IMR-90 (cell line): ENCODE data around the gene EIF4E1B.

Source experiments
- BHLHE40 ChIP-seq: fragments of 150-350 bp; IDR thresholded peaks from 2 replicates; pipeline ENCODE4 v1.6.1; 2016; ENCODE audit warnings: mild to moderate bottlenecking, low read depth, low read length
- CEBPB ChIP-seq: IDR thresholded peaks from 2 replicates; pipeline ENCODE4 v1.6.1; 2012; ENCODE audit warnings: low read depth, low read length, improper control_type of control experiment
- CHD1 ChIP-seq: IDR thresholded peaks from 2 replicates; pipeline ENCODE4 v1.6.1; 2012; ENCODE audit warnings: low read depth, low read length, improper control_type of control experiment
- MXI1 ChIP-seq: IDR thresholded peaks from 2 replicates; pipeline ENCODE4 v1.6.1; 2012; ENCODE audit warnings: low read depth, mild to moderate bottlenecking, low read length, moderate library complexity, borderline replicate concordance
- NFE2L2 ChIP-seq: fragments of 150-350 bp; IDR thresholded peaks from 2 replicates; pipeline ENCODE4 v1.6.1; 2016; ENCODE audit warnings: low read depth, mild to moderate bottlenecking, low read length
- POLR2A ChIP-seq: IDR thresholded peaks from 2 replicates; pipeline ENCODE4 v1.6.1; 2012; ENCODE audit warnings: mild to moderate bottlenecking, low read depth, low read length
- RAD21 ChIP-seq: IDR thresholded peaks from 2 replicates; pipeline ENCODE4 v1.6.1; 2012; ENCODE audit warnings: low read length, improper control_type of control experiment
- RCOR1 ChIP-seq: IDR thresholded peaks from 2 replicates; pipeline ENCODE4 v1.6.1; 2012; ENCODE audit warnings: mild to moderate bottlenecking, low read length, improper control_type of control experiment; ENCODE audit not compliant: insufficient replicate concordance
- SMC3 ChIP-seq: fragments of 150-350 bp; IDR thresholded peaks from 2 replicates; pipeline ENCODE4 v1.6.1; 2016; ENCODE audit warnings: low read depth, mild to moderate bottlenecking, antibody characterized with exemption, low read length, moderate library complexity
- TF ChIP-seq, protein P1 (sequence below): conservative IDR thresholded peaks from 2 replicates; pipeline ENCODE4 v1.5.1; 2012; ENCODE audit warnings: mild to moderate bottlenecking, low read depth, low read length, improper control_type of control experiment
- TF ChIP-seq, protein P2 (sequence below): fragments of 150-350 bp; IDR thresholded peaks from 2 replicates; pipeline ENCODE4 v1.6.1; 2017; ENCODE audit warnings: mild to moderate bottlenecking, antibody characterized with exemption, low read length, low read depth
- TF ChIP-seq, protein P3 (sequence below): fragments of 150-350 bp; IDR thresholded peaks from 2 replicates; pipeline ENCODE4 v1.6.1; 2016; ENCODE audit warnings: low read depth, mild to moderate bottlenecking, low read length, moderate library complexity, borderline replicate concordance

DNA sequence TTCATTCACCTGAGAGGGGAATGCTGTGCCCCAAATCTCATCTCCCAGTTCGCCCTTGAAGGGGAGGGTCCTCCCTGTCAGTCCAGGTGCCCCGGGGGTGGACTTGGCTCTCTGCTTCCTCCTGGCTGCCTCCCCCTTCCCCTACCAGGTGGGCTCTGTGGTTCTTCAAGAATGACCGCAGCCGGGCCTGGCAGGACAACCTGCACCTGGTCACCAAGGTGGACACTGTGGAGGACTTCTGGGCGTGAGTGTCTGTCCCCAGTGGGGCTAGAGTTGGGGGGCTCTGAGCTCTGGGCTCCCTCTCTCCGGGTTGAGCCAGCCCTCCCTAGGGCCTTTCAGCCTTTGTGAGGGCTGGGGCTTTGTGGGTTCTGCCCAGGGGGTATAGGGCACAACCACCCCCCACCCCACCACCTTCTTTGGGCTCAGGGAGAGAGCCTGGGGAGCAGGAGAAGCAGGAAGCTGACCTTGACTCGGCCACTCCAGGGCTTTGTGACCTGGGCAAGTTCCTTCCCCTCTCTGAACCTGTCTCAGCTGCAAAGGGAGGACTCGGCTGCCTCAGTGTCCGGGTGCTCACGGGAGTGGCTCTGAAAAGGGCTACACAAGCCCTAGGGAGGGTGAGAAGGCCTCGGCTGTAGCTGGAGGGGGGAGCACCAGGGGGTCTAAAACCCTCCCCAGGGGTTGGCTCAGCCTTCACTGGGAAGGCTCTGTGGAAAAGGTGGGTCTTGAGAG, 13.2 kb downstream of the EIF4E1B start:
- TF ChIP-seq CHD1 (no peak), BHLHE40 (no peak), NFE2L2 (no peak), POLR2A (no peak), CEBPB (no peak), RCOR1 (no peak), RAD21 (no peak), MXI1 (no peak), SMC3 (no peak)
- TF ChIP-seq, protein P1, sequence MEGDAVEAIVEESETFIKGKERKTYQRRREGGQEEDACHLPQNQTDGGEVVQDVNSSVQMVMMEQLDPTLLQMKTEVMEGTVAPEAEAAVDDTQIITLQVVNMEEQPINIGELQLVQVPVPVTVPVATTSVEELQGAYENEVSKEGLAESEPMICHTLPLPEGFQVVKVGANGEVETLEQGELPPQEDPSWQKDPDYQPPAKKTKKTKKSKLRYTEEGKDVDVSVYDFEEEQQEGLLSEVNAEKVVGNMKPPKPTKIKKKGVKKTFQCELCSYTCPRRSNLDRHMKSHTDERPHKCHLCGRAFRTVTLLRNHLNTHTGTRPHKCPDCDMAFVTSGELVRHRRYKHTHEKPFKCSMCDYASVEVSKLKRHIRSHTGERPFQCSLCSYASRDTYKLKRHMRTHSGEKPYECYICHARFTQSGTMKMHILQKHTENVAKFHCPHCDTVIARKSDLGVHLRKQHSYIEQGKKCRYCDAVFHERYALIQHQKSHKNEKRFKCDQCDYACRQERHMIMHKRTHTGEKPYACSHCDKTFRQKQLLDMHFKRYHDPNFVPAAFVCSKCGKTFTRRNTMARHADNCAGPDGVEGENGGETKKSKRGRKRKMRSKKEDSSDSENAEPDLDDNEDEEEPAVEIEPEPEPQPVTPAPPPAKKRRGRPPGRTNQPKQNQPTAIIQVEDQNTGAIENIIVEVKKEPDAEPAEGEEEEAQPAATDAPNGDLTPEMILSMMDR, result no peak
- TF ChIP-seq, protein P2, sequence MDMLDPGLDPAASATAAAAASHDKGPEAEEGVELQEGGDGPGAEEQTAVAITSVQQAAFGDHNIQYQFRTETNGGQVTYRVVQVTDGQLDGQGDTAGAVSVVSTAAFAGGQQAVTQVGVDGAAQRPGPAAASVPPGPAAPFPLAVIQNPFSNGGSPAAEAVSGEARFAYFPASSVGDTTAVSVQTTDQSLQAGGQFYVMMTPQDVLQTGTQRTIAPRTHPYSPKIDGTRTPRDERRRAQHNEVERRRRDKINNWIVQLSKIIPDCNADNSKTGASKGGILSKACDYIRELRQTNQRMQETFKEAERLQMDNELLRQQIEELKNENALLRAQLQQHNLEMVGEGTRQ, result no peak
- TF ChIP-seq, protein P3, sequence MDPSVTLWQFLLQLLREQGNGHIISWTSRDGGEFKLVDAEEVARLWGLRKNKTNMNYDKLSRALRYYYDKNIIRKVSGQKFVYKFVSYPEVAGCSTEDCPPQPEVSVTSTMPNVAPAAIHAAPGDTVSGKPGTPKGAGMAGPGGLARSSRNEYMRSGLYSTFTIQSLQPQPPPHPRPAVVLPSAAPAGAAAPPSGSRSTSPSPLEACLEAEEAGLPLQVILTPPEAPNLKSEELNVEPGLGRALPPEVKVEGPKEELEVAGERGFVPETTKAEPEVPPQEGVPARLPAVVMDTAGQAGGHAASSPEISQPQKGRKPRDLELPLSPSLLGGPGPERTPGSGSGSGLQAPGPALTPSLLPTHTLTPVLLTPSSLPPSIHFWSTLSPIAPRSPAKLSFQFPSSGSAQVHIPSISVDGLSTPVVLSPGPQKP, result no peak
